Epithelial cell of prostate (primary cell): ENCODE data around the gene AKAP10.
"Not testable (repeated sequence)": the region's sequence is repeated elsewhere in the genome, so short reads cannot be mapped to it uniquely, and the experiment has no call there.

Source experiments
- DNase-seq: peaks from one replicate; pipeline ENCODE4 v3.0.0-alpha.2; 2011; ENCODE audit warnings: low read depth, low spot score
- H3K27ac ChIP-seq: fragments of 450-650 bp; 2 replicates; pipeline ENCODE4 v1.5.1; 2017; ENCODE audit warnings: mild to moderate bottlenecking

The AKAP10 gene

GRCh38 chr17:19977293-19978208 is at the start of gene AKAP10:
AKAP10 (minus strand) TSS chr17:19977828; CDS start chr17:19977679, 149 bp downstream.
- H3K27ac ChIP-seq: peak within 1 kb of the TSS; percentile 64

GRCh38 chr17:20026960-20027359 is 49.3 kb upstream of the AKAP10 start:
- no peak overlapping the region for H3K27ac ChIP-seq

More at GRCh38 chr17:19977293-19978208, at the start of gene AKAP10:
- no peak for DNase-seq

GRCh38 chr17:20022701-20023100 is 45.1 kb upstream of the AKAP10 start:
- H3K27ac ChIP-seq: no peak overlapping the region
- DNase-seq: no peak

More at GRCh38 chr17:20026960-20027359, 49.3 kb upstream of the AKAP10 start:
- DNase-seq: no peak

- H3K27ac ChIP-seq, DNase-seq: not testable (repeated sequence)
These were observed 38.9 kb upstream of the AKAP10 start for GRCh38 chr17:20016475-20016992.

GRCh38 chr17:20012017-20012536 is 34.4 kb upstream of the AKAP10 start:
- no peak overlapping the region for H3K27ac ChIP-seq
- no peak for DNase-seq

- H3K27ac ChIP-seq: no peak overlapping the region
- no peak for DNase-seq
These were observed 33.3 kb upstream of the AKAP10 start for GRCh38 chr17:20010936-20011335.

GRCh38 chr17:20010099-20010863 is 32.7 kb upstream of the AKAP10 start:
- H3K27ac ChIP-seq: no peak overlapping the region
- DNase-seq: peak; percentile 3

- no peak within 1 kb of the TSS for H3K27ac ChIP-seq
- no peak for DNase-seq
These were observed 31.9 kb upstream of the AKAP10 start, which contains the start of gene SPECC1 for GRCh38 chr17:20009302-20010098. SPECC1 (plus strand) TSS chr17:20009359; CDS start chr17:20096652, 87,293 bp downstream.

GRCh38 chr17:20009052-20009301 is 31.3 kb upstream of the AKAP10 start:
- no peak for DNase-seq
- H3K27ac ChIP-seq: no peak overlapping the region

GRCh38 chr17:20008242-20009051 is 30.8 kb upstream of the AKAP10 start:
- no peak for DNase-seq
- H3K27ac ChIP-seq: no peak overlapping the region

- H3K27ac ChIP-seq: no peak overlapping the region
- DNase-seq: no peak
These were observed 18.9 kb upstream of the AKAP10 start for GRCh38 chr17:19996502-19996901.

GRCh38 chr17:19996086-19996485 is 18.5 kb upstream of the AKAP10 start:
- DNase-seq: no peak
- no peak overlapping the region for H3K27ac ChIP-seq

- peak; percentile 40 for DNase-seq
- no peak overlapping the region for H3K27ac ChIP-seq
These were observed 15.4 kb upstream of the AKAP10 start for GRCh38 chr17:19992803-19993713.

- no peak overlapping the region for H3K27ac ChIP-seq
- DNase-seq: no peak
These were observed 13.7 kb upstream of the AKAP10 start for GRCh38 chr17:19991252-19991885.

GRCh38 chr17:19987897-19988296 is 10.3 kb upstream of the AKAP10 start:
- H3K27ac ChIP-seq: no peak overlapping the region
- no peak for DNase-seq

- no peak overlapping the region for H3K27ac ChIP-seq
- DNase-seq: no peak
These were observed 9.6 kb upstream of the AKAP10 start for GRCh38 chr17:19986941-19987861.
